Calu3 (cell line): Measurements from ENCODE around the gene PSME4. TPM values are rescaled to one million over a fixed set of nuclear protein-coding genes. Genes with fewer than 3 reads are reported as not detected.
A peak's percentile ranks its signal among the peaks of the same experiment; 100 is the strongest.

Source experiments
- BruUV-seq: library from RNA; stranded (reverse); fragments of 400-500 nt; replicated peaks from 2 replicates; lab custom pipeline; 2021; lab: Mats Ljungman, UMichigan
- CTCF ChIA-PET: fragments of 300-600 bp; sonication (Branson Sonifier 250); formaldehyde crosslinking; loops from one replicate; lab custom pipeline; 2022; ENCODE audit warnings: antibody characterized with exemption; lab: Charles Lee
- DNase-seq: peaks from one replicate; pipeline ENCODE4 v3.0.0; 2022
- H3K27ac Mint-ChIP-seq: one replicate; pipeline ENCODE4 v1.8.0; 2022; ENCODE audit warnings: mixed read lengths; ENCODE audit not compliant: unreplicated experiment
- H3K27me3 Mint-ChIP-seq: one replicate; pipeline ENCODE4 v1.8.0; 2022; ENCODE audit warnings: mixed read lengths; ENCODE audit not compliant: unreplicated experiment
- H3K36me3 Mint-ChIP-seq: one replicate; pipeline ENCODE4 v1.8.0; 2022; ENCODE audit warnings: mild to moderate bottlenecking, moderate library complexity, mixed read lengths; ENCODE audit not compliant: insufficient read depth, unreplicated experiment
- H3K4me1 Mint-ChIP-seq: one replicate; pipeline ENCODE4 v1.8.0; 2022; ENCODE audit warnings: mild to moderate bottlenecking, low read depth, mixed read lengths; ENCODE audit not compliant: unreplicated experiment
- H3K4me3 Mint-ChIP-seq: one replicate; pipeline ENCODE4 v1.8.0; 2022; ENCODE audit warnings: mild to moderate bottlenecking, low read depth, moderate library complexity, mixed read lengths; ENCODE audit not compliant: unreplicated experiment
- H3K9me3 Mint-ChIP-seq: one replicate; pipeline ENCODE4 v1.8.0; 2022; ENCODE audit warnings: low read depth, mixed read lengths; ENCODE audit not compliant: unreplicated experiment
- CTCF ChIP-seq: fragments of 200-600 bp; IDR thresholded peaks from one replicate; pipeline ENCODE4 v1.8.0; 2022; ENCODE audit warnings: antibody characterized with exemption; ENCODE audit not compliant: unreplicated experiment
- intact Hi-C: fragments of 100-400 bp; cut with micrococcal nuclease; formaldehyde crosslinking; loops from one replicate; pipeline ENCODE4 v1.10.0; 2022; ENCODE audit not compliant: unreplicated experiment
- total RNA-seq: library from RNA; stranded (reverse); gene quantifications from 2 replicates; pipeline ENCODE4 v1.2.3, GENCODE V29; 2022

Gene PSME4
- total RNA-seq, 1 experiment from 2014 or later = 58.4 TPM

DNA sequence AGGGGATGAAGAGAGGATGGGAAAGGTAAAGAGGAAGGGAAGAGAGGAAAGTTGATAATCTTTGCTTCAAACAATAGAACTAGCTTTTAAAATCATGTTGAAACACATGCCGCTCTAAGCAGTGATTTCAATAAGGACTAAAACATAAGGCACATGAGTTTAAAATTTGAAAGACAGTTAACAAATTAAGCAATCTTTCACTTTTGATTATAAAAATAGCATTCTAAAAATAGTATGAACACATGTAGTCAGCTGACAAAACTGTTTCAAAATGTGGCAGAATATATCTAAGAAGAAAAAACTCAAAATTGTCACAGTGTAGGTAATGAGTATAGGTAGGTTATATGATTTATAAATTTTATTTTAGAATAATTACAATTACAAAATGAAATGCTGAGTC, 25.3 kb downstream of the PSME4 start:
- TF ChIP-seq CTCF = no peak
- Mint-ChIP-seq H3K4me3 (no peak overlapping the region), H3K36me3 (peaks cover 15% of the 10 kb centered on the region), H3K27me3 (no peaks in the 10 kb centered on the region), H3K27ac (peak overlapping the region; percentile 30), H3K9me3 (no peaks in the 10 kb centered on the region), H3K4me1 (peaks cover 28% of the 10 kb centered on the region)
- DNase-seq = no peak
- BruUV-seq = no TSS peak
- CTCF ChIA-PET = no interaction called here
- intact Hi-C loops = no loop called here

GRCh38 chr2:53944542-53944941, 26.3 kb downstream of the PSME4 start:
- no TSS peak for BruUV-seq
- Mint-ChIP-seq H3K9me3 (no peaks in the 10 kb centered on the region), H3K4me1 (peaks cover 22% of the 10 kb centered on the region), H3K27me3 (no peaks in the 10 kb centered on the region), H3K36me3 (peaks cover 15% of the 10 kb centered on the region), H3K27ac (no peak overlapping the region), H3K4me3 (no peak overlapping the region)
- TF ChIP-seq CTCF = no peak
- no peak for DNase-seq
- intact Hi-C loops = no loop called here
- CTCF ChIA-PET = no interaction called here

DNA sequence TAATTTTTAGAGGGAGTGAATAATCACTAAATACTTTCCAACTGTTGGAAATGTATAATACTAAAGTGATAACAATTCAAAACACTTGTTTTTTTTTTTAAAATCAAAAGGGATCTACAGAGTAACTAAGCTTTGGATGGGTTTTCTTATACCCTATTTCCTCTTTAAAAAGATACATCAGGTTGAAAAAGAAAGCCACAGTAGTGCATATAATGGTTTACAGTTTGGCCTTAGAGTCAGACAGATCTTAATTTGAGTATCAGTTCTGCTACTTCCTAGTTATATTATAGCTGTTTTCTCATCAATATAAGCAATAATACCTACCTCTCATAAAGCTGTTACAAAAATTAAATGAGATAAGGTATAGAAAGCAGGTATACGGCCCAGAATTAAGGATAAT, 28.5 kb downstream of the PSME4 start:
- Mint-ChIP-seq H3K4me1 (peaks cover 18% of the 10 kb centered on the region), H3K27me3 (no peaks in the 10 kb centered on the region), H3K36me3 (peaks cover 3% of the 10 kb centered on the region), H3K27ac (no peak overlapping the region), H3K9me3 (no peaks in the 10 kb centered on the region), H3K4me3 (no peak overlapping the region)
- no peak for DNase-seq
- CTCF ChIA-PET = interaction anchor here (0.7 kb wide), 1 partner anchor 13 kb away, joined by 3 read pairs; no protein-coding TSS in a partner anchor
- no peak for TF ChIP-seq CTCF
- no TSS peak for BruUV-seq
- intact Hi-C loops = no loop called here

GRCh38 chr2:53941749-53942148, 29.0 kb downstream of the PSME4 start:
- CTCF ChIA-PET = no interaction called here
- H3K27me3 Mint-ChIP-seq = no peaks in the 10 kb centered on the region
- no peak for TF ChIP-seq CTCF
- no peak overlapping the region for H3K4me3 Mint-ChIP-seq
- H3K36me3 Mint-ChIP-seq = no peaks in the 10 kb centered on the region
- intact Hi-C loops = no loop called here
- H3K27ac Mint-ChIP-seq = no peak overlapping the region
- peaks cover 18% of the 10 kb centered on the region for H3K4me1 Mint-ChIP-seq
- no peak for DNase-seq
- H3K9me3 Mint-ChIP-seq = no peaks in the 10 kb centered on the region
- no TSS peak for BruUV-seq
